ENCODE results near the gene NLN. TPM values are rescaled to one million over a fixed set of nuclear protein-coding genes. Genes with fewer than 3 reads are reported as not detected.
"Not testable (repeated sequence)": the region's sequence is repeated elsewhere in the genome, so short reads cannot be mapped to it uniquely, and the experiment has no call there.

NLN gene
- total RNA-seq, 2 experiments from 2014 or later, result 13.9 to 14.3 TPM

DNA sequence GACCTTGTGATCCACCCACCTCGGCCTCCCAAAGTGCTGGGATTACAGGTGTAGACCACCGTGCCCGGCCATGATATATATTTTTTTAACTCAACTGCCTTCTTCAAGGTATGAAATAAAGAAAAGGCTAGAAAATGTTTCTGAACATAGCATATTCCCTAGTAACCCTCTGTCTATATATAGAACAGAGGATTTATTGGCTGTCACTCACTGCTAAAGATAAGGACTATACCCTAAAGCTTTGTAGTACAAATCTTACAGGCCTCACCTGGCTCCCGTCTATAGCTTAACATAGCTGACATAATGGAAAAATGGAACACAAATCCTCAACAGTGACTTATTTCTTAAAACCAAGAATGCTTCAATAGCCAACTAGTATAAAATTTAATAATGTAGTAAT lies 14.3 kb upstream of the NLN start:
- no peaks in the 10 kb centered on the region for H3K9me3 Mint-ChIP-seq (ENCODE audit: insufficient read depth)
- POLR2A ChIA-PET, result no interaction called here
- H3K27me3 Mint-ChIP-seq (ENCODE audit: low read depth), result no peaks in the 10 kb centered on the region
- H3K4me3 Mint-ChIP-seq, result no peak overlapping the region
- DNase-seq (no peak), ATAC-seq (no peak)
- no peak overlapping the region for H3K27ac Mint-ChIP-seq
- CTCF ChIA-PET, result interaction anchor here (1.5 kb wide), 1 partner anchor 8 kb away, joined by 3 read pairs; no protein-coding TSS in a partner anchor
- H3K36me3 Mint-ChIP-seq (ENCODE audit: low read depth), result peaks cover 28% of the 10 kb centered on the region
- peaks cover 3% of the 10 kb centered on the region for H3K4me1 Mint-ChIP-seq (ENCODE audit: low read depth)

DNA sequence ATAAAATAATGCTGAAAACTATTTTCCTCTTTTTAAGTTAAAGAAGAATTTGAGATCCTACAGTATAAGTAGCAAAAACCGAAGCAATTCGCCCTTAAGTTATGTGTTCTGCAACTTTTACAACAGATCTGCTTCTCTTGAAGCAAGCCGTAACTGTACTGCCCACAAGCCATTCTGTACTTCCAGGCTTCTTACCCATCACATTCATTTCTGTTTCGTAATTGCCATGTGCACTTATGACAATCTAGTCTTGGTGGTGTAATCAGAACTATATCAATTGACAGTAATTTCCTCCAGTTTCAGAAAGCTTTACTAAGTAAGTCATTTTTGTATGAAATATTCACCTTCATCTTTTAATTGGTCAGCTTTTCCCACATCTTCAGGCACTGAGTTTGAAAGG lies 13.9 kb upstream of the NLN start:
- Mint-ChIP-seq H3K4me3 (no peak overlapping the region), H3K4me1 (ENCODE audit: low read depth) (peaks cover 3% of the 10 kb centered on the region), H3K9me3 (ENCODE audit: insufficient read depth) (no peaks in the 10 kb centered on the region), H3K27ac (no peak overlapping the region), H3K36me3 (ENCODE audit: low read depth) (peaks cover 24% of the 10 kb centered on the region), H3K27me3 (ENCODE audit: low read depth) (no peaks in the 10 kb centered on the region)
- ChIA-PET POLR2A (no interaction called here), CTCF (interaction anchor here (1.5 kb wide), 1 partner anchor 9 kb away, joined by 3 read pairs; no protein-coding TSS in a partner anchor)
- ATAC-seq (no peak), DNase-seq (no peak)

DNA sequence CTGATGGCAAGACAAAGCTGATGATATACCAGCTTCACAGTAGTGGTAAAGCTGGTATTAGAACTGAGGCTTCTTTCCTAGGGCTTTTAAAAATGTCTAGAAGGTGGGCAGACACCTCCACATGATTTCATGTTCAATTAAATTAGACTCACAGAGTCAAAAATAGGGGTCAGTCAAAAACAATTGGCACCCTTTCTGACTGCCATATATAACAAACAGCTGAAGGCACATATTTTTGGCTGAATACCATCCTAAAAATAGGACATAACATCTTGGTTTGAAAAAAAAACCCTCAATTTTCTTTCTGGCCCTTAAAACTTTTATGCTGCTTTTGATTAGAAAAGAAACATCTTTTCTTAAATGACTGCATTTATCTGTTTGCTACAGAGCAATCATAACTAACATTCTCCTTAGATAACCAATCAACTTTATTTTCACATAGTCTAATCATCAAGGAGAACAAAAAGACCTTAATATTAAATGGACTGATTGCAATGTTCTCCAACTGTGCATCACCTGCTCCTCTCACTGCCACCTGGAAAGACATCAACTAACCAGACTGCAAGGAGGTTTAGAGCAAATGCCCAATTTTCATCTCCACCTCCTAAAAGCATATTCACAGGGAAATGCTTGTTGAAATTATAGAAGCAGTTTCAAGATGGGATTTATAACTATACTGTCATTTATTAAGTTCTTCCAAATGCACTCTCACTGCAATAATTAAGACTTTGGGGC lies 3.3 kb upstream of the NLN start:
- Mint-ChIP-seq H3K27me3 (ENCODE audit: low read depth) (no peaks in the 10 kb centered on the region), H3K36me3 (ENCODE audit: low read depth) (peaks cover 14% of the 10 kb centered on the region), H3K4me3 (peak overlapping the region; percentile 86), H3K27ac (peak overlapping the region; percentile 72), H3K9me3 (ENCODE audit: insufficient read depth) (no peaks in the 10 kb centered on the region), H3K4me1 (ENCODE audit: low read depth) (peaks cover 16% of the 10 kb centered on the region)
- no peak for DNase-seq
- ChIA-PET CTCF (no interaction called here), POLR2A (no interaction called here)
- ATAC-seq, result no peak

DNA sequence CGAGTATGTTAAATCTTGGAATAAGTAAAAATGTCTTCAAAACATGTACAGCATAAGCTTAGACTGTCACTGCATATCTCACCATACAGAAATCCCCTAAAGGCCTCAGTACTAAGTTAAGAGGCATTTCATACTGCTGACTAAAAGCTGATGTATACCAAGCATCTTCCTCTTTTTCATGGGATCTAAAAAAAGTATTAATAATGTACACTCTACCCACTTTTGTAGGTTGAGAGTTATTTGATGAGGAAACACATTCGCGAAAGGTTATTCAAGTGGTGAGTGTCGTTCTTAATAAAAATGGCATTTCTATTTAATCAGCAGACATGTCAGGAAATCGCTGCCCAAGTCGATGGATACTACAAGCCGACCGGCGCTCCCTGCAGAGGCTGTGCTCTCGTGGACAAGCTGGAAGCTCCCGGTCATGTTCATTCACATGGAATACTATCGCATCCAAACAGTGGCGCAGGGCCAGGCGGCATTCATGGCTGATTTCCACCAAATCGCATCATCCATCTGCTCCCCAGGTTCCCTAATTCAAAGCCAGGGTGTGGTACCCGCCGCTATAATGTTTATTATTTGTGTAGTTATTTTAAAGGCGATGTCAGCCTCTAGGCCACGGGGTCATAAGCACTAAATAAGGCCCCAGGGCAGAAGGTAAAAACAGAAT lies 820 bp upstream of the NLN start:
- Mint-ChIP-seq H3K4me1 (ENCODE audit: low read depth) (peaks cover 24% of the 10 kb centered on the region), H3K4me3 (peak overlapping the region; percentile 86), H3K9me3 (ENCODE audit: insufficient read depth) (no peaks in the 10 kb centered on the region), H3K27ac (peak overlapping the region; percentile 89), H3K36me3 (ENCODE audit: low read depth) (peaks cover 3% of the 10 kb centered on the region), H3K27me3 (ENCODE audit: low read depth) (no peaks in the 10 kb centered on the region)
- ATAC-seq, result peak; percentile 9
- POLR2A ChIA-PET, result interaction anchor here (0.9 to 3.1 kb wide), 5 partner anchors 14 to 423 kb away, joined by 3 to 18 read pairs (median 7); partner anchors contain the start of genes CENPK, ERBIN, PPWD1 and SHLD3
- CTCF ChIA-PET, result interaction anchor here (1.0 to 2.0 kb wide), 3 partner anchors 22 to 56 kb away, joined by 3 to 6 read pairs (median 3); no protein-coding TSS in a partner anchor
- DNase-seq, result peak; percentile 32

DNA sequence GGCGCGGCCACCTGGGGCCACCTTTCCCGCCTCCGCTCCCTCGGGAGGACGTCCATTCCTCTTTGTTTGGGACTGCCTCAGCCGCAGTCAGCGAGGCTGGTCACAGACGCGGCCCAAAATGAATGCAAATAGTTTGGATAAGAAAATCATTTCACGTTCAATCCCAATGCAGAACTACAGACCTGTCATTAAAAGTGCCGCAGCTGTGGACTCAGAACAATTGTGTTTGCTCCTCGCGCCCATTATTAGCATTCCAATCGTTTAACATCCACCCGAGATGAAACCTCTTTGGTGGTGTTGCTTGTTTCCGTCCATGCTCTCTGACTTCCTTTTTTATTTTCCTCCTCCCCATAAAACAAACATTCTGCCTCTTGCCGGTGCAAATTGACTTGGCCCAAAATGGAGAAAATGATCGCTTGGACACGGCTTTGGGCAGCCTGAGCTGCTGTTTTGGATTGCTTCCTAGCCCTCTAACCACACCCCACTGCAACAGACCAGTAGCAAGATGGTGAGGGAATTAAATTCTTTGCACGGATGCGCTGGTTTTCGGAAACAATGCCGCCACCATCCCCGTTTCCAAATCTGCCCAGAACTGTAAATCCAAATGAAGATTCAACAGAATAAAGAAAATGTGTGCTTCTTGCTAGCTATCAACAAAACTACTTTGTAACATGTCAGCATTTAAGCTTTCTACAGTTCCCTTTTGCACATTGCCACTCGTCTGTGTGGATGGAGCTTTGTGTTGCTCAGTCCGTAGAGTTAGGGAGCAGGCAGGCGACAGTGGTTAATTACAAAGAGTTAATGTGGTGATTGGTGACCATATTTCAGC lies 784 bp downstream of the NLN start:
- ATAC-seq, result no peak
- no peak for DNase-seq
- Mint-ChIP-seq H3K27me3 (ENCODE audit: low read depth) (no peaks in the 10 kb centered on the region), H3K27ac (peak overlapping the region; percentile 88), H3K4me3 (peak overlapping the region; percentile 86), H3K9me3 (ENCODE audit: insufficient read depth) (no peaks in the 10 kb centered on the region), H3K4me1 (ENCODE audit: low read depth) (peaks cover 24% of the 10 kb centered on the region), H3K36me3 (ENCODE audit: low read depth) (peaks cover 3% of the 10 kb centered on the region)
- POLR2A ChIA-PET, result interaction anchor here (0.8 to 3.1 kb wide), 3 partner anchors 160 to 421 kb away, joined by 3 to 18 read pairs (median 4); partner anchors contain the start of genes CENPK, ERBIN, PPWD1 and SREK1
- CTCF ChIA-PET, result interaction anchor here (1.1 kb wide), 1 partner anchor 99 kb away, joined by 5 read pairs; the partner anchor contains the start of gene TRIM23

DNA sequence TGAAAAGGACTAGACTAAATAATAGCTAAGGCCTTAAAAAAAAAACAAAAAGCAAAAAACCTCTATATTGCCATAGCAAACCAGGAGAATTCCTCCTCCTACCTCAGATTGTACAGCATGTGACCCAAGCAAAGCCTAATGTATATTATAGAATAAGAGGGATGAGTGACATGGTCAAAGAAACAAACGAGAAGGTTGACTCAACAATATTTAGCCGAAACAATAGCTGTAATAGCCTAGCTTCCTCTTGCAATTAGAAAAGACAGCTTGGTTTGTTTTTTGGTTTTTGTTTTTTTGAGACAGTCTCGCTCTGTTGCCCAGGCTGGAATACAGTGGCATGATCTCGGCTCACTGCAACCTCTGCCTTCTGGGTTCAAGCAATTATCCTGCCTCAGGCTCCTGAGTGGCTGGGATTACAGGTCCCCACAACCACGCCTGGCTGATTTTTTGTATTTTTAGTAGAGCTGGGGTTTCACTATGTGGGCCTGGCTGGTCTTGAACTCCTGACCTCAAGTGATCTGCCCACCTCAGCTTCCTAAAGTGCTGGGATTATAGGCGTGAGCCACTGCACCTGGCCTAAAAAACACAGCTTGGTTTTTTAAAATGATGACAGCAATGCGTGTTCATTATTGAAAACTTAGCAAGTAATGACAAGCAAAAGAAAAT lies 5.6 kb downstream of the NLN start:
- ChIA-PET POLR2A (interaction anchor here (0.6 to 1.1 kb wide), 2 partner anchors 55 to 199 kb away, joined by 3 read pairs; partner anchors contain the start of gene ERBIN), CTCF (interaction anchor here (0.7 to 1.6 kb wide), 3 partner anchors 16 to 240 kb away, joined by 3 to 5 read pairs (median 4); no protein-coding TSS in a partner anchor)
- peaks cover 15% of the 10 kb centered on the region for H3K4me1 Mint-ChIP-seq (ENCODE audit: low read depth)
- no peaks in the 10 kb centered on the region for H3K9me3 Mint-ChIP-seq (ENCODE audit: insufficient read depth)
- peaks cover 2% of the 10 kb centered on the region for H3K36me3 Mint-ChIP-seq (ENCODE audit: low read depth)
- DNase-seq (no peak), ATAC-seq (no peak)
- H3K27me3 Mint-ChIP-seq (ENCODE audit: low read depth), result no peaks in the 10 kb centered on the region
- no peak overlapping the region for H3K27ac Mint-ChIP-seq
- no peak overlapping the region for H3K4me3 Mint-ChIP-seq

DNA sequence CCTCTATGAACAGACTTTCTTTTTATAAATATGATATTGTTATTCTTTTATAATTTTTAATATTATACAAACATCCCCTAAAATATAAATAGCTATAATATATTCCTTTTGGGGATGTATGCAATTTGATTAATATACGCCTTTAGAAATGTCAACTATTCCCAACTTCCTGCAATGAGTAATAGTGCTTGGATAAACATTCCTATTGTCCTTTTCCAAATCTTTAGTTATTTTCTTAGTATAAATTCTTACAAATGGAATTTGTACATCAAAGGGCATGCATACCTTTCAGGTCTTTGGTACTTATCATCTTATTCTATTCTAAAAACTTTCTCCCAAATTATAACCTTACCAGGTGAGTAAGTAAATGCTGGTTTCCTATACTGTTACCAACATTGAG lies 6.2 kb downstream of the NLN start:
- no peak overlapping the region for H3K4me3 Mint-ChIP-seq
- H3K27me3 Mint-ChIP-seq (ENCODE audit: low read depth), result no peaks in the 10 kb centered on the region
- DNase-seq (no peak), ATAC-seq (no peak)
- no peaks in the 10 kb centered on the region for H3K9me3 Mint-ChIP-seq (ENCODE audit: insufficient read depth)
- H3K36me3 Mint-ChIP-seq (ENCODE audit: low read depth), result peaks cover 2% of the 10 kb centered on the region
- CTCF ChIA-PET, result interaction anchor here (0.8 kb wide), 1 partner anchor 15 kb away, joined by 5 read pairs; no protein-coding TSS in a partner anchor
- POLR2A ChIA-PET, result interaction anchor here (1.1 kb wide), 1 partner anchor 198 kb away, joined by 3 read pairs; the partner anchor contains the start of gene ERBIN
- H3K27ac Mint-ChIP-seq, result no peak overlapping the region
- peaks cover 10% of the 10 kb centered on the region for H3K4me1 Mint-ChIP-seq (ENCODE audit: low read depth)

DNA sequence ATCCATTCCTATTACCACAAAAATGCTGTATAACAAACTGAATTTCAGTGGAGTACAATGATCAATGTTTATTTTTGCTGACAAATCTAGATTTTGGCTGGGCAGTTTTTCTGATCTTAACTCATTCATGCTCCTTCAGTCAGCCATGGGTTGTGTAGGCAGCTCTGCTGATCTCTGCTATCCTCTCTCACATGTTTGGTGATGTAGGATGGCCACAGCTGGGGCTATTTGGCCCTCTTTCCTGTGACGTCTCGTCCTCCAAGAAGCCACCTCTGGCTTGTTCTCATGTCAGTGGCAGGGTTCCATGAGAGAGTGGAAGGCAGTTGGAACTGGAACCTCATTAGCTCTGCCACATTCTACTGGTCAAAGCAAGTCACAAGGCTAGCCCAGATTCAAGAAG lies 8.9 kb downstream of the NLN start:
- no peak for DNase-seq
- ChIA-PET POLR2A (no interaction called here), CTCF (no interaction called here)
- no peaks in the 10 kb centered on the region for H3K36me3 Mint-ChIP-seq (ENCODE audit: low read depth)
- H3K4me3 Mint-ChIP-seq, result no peak overlapping the region
- no peaks in the 10 kb centered on the region for H3K9me3 Mint-ChIP-seq (ENCODE audit: insufficient read depth)
- peaks cover 6% of the 10 kb centered on the region for H3K4me1 Mint-ChIP-seq (ENCODE audit: low read depth)
- H3K27me3 Mint-ChIP-seq (ENCODE audit: low read depth), result no peaks in the 10 kb centered on the region
- H3K27ac Mint-ChIP-seq, result no peak overlapping the region
- no peak for ATAC-seq

DNA sequence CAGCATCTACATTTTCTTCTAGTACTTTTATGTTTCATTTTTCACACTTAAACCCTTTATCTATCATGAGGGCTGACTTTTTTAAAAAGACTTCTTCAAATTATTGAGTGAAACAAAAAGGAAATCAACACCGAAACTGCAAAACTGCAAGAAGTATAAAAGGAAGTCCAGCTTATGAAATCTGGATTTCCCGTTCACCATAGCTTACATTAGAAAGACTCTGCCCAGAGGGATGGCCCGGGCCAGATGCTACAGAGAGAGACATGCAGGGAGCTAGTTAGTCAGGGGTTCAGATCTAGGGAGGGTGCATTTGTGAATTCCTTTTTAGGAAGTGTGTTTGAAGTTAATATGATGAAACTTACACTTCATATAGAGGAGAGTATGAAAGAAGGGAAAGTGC lies 10.0 kb downstream of the NLN start:
- POLR2A ChIA-PET; CTCF ChIA-PET; H3K4me1 Mint-ChIP-seq (ENCODE audit: low read depth); DNase-seq; H3K27me3 Mint-ChIP-seq (ENCODE audit: low read depth); H3K4me3 Mint-ChIP-seq; H3K9me3 Mint-ChIP-seq (ENCODE audit: insufficient read depth); H3K36me3 Mint-ChIP-seq (ENCODE audit: low read depth); ATAC-seq; H3K27ac Mint-ChIP-seq: not testable (repeated sequence)

DNA sequence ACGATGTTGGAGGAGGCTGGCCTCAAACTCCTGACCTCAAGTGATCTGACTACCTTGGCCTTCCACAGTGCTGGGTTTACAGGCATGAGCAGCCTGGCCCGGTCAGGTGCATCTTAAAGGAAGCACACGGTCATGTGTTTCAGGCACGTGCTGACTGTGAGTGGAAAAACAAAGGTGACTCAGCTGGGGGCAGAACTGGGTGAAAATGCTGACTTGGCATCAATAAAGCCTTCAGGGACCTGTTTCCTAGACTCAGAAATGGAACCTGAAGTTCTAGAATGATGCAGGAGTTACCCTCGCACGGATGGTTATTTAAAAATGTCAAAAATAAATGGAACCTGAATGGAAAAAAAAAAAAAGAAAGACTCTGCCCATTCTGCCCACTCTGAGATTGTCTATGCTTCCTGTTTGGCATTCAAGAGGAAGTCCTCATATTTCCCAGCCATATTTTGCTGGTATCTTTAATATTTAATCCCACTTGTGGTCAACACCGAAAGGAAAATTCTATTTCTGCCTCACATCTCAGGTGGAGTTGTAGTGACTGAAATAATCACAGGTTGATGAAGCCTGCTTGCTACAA lies 12.3 kb downstream of the NLN start:
- H3K4me1 Mint-ChIP-seq (ENCODE audit: low read depth); H3K27me3 Mint-ChIP-seq (ENCODE audit: low read depth); H3K36me3 Mint-ChIP-seq (ENCODE audit: low read depth); H3K4me3 Mint-ChIP-seq; ATAC-seq; H3K9me3 Mint-ChIP-seq (ENCODE audit: insufficient read depth); DNase-seq; H3K27ac Mint-ChIP-seq; CTCF ChIA-PET; POLR2A ChIA-PET: not testable (repeated sequence)

DNA sequence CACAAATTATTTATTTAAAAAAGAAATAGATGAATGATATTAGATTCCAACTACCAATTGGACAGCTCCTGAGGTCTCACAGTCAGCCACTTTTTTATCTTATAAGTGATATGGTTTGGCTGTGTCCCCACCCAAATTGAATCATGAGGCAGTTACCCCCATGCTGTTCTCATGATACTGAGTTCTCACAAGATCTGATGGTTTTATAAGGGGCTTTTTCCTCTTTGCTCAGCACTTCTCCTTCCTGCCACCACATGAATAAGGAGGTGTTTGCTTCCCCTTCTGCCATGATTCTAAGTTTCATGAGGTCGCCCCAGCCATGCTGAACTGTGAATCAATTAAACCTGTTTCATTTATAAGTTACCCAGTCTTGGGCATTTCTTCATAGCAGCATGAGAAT lies 12.9 kb downstream of the NLN start:
- ATAC-seq (no peak), DNase-seq (no peak)
- Mint-ChIP-seq H3K4me1 (ENCODE audit: low read depth) (peaks cover 6% of the 10 kb centered on the region), H3K36me3 (ENCODE audit: low read depth) (no peaks in the 10 kb centered on the region), H3K27ac (no peak overlapping the region), H3K27me3 (ENCODE audit: low read depth) (no peaks in the 10 kb centered on the region), H3K9me3 (ENCODE audit: insufficient read depth) (peaks cover 5% of the 10 kb centered on the region), H3K4me3 (no peak overlapping the region)
- ChIA-PET POLR2A (interaction anchor here (1.0 kb wide), 1 partner anchor 14 kb away, joined by 3 read pairs; no protein-coding TSS in a partner anchor), CTCF (no interaction called here)
